Smooth muscle cell (in vitro differentiated cells): ENCODE measurements around the gene RPRM. TPM values are rescaled to one million over a fixed set of nuclear protein-coding genes. Genes with fewer than 3 reads are reported as not detected.
"Not testable (repeated sequence)": the region's sequence is repeated elsewhere in the genome, so short reads cannot be mapped to it uniquely, and the experiment has no call there.

Experiments used
- DNase-seq: peaks from one replicate; lab custom pipeline; 2025; ENCODE audit not compliant: unreplicated experiment; lab: John Stamatoyannopoulos, UW
- H2AFZ ChIP-seq: fragments of 200-600 bp; sonication (generic); 2 replicates; pipeline ENCODE4 v1.6.0; 2016; ENCODE audit warnings: antibody characterized with exemption, low read depth, mild to moderate bottlenecking
- H3F3A ChIP-seq: fragments of 200-600 bp; sonication (generic); 2 replicates; pipeline ENCODE4 v1.6.0; 2017; ENCODE audit warnings: antibody characterized with exemption, low read depth
- H3K27ac ChIP-seq: fragments of 200-600 bp; sonication (generic); 2 replicates; pipeline ENCODE4 v1.5.1; 2016; ENCODE audit warnings: low read depth, mild to moderate bottlenecking
- H3K27me3 ChIP-seq: fragments of 200-600 bp; sonication (generic); 2 replicates; pipeline ENCODE4 v1.6.1; 2016; ENCODE audit warnings: low read depth, mild to moderate bottlenecking
- H3K36me3 ChIP-seq: fragments of 200-600 bp; sonication (generic); 2 replicates; pipeline ENCODE4 v1.5.1; 2016; ENCODE audit warnings: low read depth
- H3K4me1 ChIP-seq: fragments of 200-600 bp; sonication (generic); 2 replicates; pipeline ENCODE4 v1.5.1; 2016; ENCODE audit warnings: low read depth
- H3K4me2 ChIP-seq: fragments of 200-600 bp; sonication (generic); 2 replicates; pipeline ENCODE4 v1.6.0; 2016; ENCODE audit warnings: mild to moderate bottlenecking
- H3K4me3 ChIP-seq: fragments of 200-600 bp; sonication (generic); 2 replicates; pipeline ENCODE4 v1.5.1; 2016; ENCODE audit warnings: mild to moderate bottlenecking
- H3K79me2 ChIP-seq: fragments of 200-600 bp; sonication (generic); 2 replicates; pipeline ENCODE4 v1.6.0; 2016; ENCODE audit warnings: low read depth, mild to moderate bottlenecking
- H3K9ac ChIP-seq: fragments of 200-600 bp; sonication (generic); 2 replicates; pipeline ENCODE4 v1.6.0; 2016; ENCODE audit warnings: low read depth
- H3K9me3 ChIP-seq: fragments of 200-600 bp; sonication (generic); replicated peaks from 2 replicates; pipeline ENCODE4 v1.5.1; 2016; ENCODE audit warnings: low read depth
- H4K20me1 ChIP-seq: fragments of 200-600 bp; sonication (generic); 2 replicates; pipeline ENCODE4 v1.6.0; 2016; ENCODE audit warnings: low read depth
- WGBS: methylation state at CpG from one replicate; pipeline ENCODE4 v1.1.7; 2016; ENCODE audit warnings: low lambda C conversion rate; 5-methylcytosine and 5-hydroxymethylcytosine counted together
- polyA plus RNA-seq: library from polyadenylated mRNA; unstranded; fragments of >200 nt; fragmentation: Nextera tagmentation; extraction: Ambion mirVana; gene quantifications from 2 replicates; pipeline ENCODE4 v1.2.1, GENCODE V29; 2016
- total RNA-seq: library from RNA; depleted of rRNA; stranded (reverse); fragments of >200 nt; gene quantifications from 2 replicates; pipeline ENCODE4 v1.2.3, GENCODE V29; 2014
- TF ChIP-seq, protein P1 (sequence below): fragments of 200-600 bp; sonication (generic); IDR thresholded peaks from 2 replicates; pipeline ENCODE4 v1.5.1; 2017; ENCODE audit warnings: borderline replicate concordance, mild to moderate bottlenecking, antibody characterized with exemption; ENCODE audit not compliant: insufficient read depth, poor library complexity, severe bottlenecking

Gene RPRM
- total and polyA plus RNA-seq, 2 experiments from 2014 or later, result 0.13 TPM; not detected in 1

- 91% methylated on average over 4 of the region's 4 CpGs for WGBS
- H3K4me2 ChIP-seq, result no peak overlapping the region
- H3K9ac ChIP-seq, result no peak overlapping the region
- H3K4me1 ChIP-seq, result no peaks in the 10 kb centered on the region
- peaks cover 4% of the 10 kb centered on the region for H3K9me3 ChIP-seq
- H4K20me1 ChIP-seq, result no peaks in the 10 kb centered on the region
- no peak for DNase-seq
- no peak overlapping the region for H2AFZ ChIP-seq
- no peaks in the 10 kb centered on the region for H3K27me3 ChIP-seq
- H3K4me3 ChIP-seq, result no peak overlapping the region
- no peaks in the 10 kb centered on the region for H3K36me3 ChIP-seq
- H3F3A ChIP-seq, result no peaks in the 10 kb centered on the region
- H3K27ac ChIP-seq, result no peak overlapping the region
- TF ChIP-seq, protein P1, sequence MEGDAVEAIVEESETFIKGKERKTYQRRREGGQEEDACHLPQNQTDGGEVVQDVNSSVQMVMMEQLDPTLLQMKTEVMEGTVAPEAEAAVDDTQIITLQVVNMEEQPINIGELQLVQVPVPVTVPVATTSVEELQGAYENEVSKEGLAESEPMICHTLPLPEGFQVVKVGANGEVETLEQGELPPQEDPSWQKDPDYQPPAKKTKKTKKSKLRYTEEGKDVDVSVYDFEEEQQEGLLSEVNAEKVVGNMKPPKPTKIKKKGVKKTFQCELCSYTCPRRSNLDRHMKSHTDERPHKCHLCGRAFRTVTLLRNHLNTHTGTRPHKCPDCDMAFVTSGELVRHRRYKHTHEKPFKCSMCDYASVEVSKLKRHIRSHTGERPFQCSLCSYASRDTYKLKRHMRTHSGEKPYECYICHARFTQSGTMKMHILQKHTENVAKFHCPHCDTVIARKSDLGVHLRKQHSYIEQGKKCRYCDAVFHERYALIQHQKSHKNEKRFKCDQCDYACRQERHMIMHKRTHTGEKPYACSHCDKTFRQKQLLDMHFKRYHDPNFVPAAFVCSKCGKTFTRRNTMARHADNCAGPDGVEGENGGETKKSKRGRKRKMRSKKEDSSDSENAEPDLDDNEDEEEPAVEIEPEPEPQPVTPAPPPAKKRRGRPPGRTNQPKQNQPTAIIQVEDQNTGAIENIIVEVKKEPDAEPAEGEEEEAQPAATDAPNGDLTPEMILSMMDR, result no peak
- no peaks in the 10 kb centered on the region for H3K79me2 ChIP-seq
Measured at GRCh38 chr2:153510996-153511395, 32.4 kb upstream of the RPRM start.

DNA sequence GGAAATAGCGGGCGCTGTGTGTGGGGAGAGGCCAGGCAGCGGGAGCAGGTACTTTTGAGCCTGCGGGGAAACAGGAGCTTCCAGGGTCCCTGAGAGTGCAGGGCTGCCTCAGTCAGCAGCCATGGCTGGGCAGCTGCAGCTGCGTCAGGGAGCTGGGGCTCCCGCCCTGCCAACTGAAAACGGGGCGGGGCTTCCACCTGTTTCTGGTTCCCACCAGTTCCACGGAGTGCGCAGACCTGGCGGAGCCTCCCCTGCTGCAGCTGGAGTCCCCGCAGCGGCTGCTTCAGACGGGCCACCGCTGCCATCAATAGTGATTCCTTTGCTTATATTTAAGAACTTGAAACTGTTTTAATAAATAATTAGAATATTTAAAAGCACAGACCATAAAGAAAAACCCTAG, 30.6 kb upstream of the RPRM start:
- DNase-seq, result no peak
- 75% methylated on average over 15 of the region's 15 CpGs for WGBS

DNA sequence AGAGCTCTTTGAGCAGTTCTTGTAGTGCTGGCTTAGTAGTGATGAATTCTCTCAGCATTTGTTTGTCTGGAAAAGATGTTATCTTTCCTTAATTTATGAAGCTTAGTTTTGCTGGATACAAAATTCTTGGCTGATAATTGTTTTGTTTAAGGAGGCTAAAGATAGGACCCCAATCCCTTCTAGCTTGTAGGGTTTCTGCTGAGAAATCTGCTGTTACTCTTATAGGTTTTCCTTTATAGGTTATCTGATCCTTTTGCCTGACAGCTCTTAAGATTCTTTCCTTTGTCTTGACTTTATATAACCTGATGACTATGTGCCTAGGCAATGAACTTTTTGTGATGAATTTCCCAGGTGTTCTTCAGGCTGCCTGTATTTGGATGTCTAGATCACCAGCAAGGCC, 27.9 kb upstream of the RPRM start:
- H3K9ac ChIP-seq, H3K27me3 ChIP-seq, H4K20me1 ChIP-seq: not testable (repeated sequence)

More for the DNA sequence above, 30.6 kb upstream of the RPRM start:
- H3F3A ChIP-seq, result no peaks in the 10 kb centered on the region
- H3K27ac ChIP-seq, result no peak overlapping the region
- no peak overlapping the region for H3K4me2 ChIP-seq
- H4K20me1 ChIP-seq, result no peaks in the 10 kb centered on the region
- H3K9ac ChIP-seq, result no peak overlapping the region
- no peaks in the 10 kb centered on the region for H3K27me3 ChIP-seq
- H3K4me3 ChIP-seq, result no peak overlapping the region
- peaks cover 4% of the 10 kb centered on the region for H3K9me3 ChIP-seq
- no peaks in the 10 kb centered on the region for H3K36me3 ChIP-seq
- no peaks in the 10 kb centered on the region for H3K4me1 ChIP-seq
- no peak overlapping the region for H2AFZ ChIP-seq
- H3K79me2 ChIP-seq, result no peaks in the 10 kb centered on the region
- TF ChIP-seq, protein P1, result no peak

GRCh38 chr2:153499439-153499838, 20.9 kb upstream of the RPRM start:
- H3F3A ChIP-seq, result no peaks in the 10 kb centered on the region
- H3K4me1 ChIP-seq, result no peaks in the 10 kb centered on the region
- H4K20me1 ChIP-seq, result no peaks in the 10 kb centered on the region
- no peaks in the 10 kb centered on the region for H3K9me3 ChIP-seq
- no peak overlapping the region for H3K4me2 ChIP-seq
- TF ChIP-seq, protein P1, result no peak
- H3K27ac ChIP-seq, result no peak overlapping the region
- no peak overlapping the region for H3K9ac ChIP-seq
- H2AFZ ChIP-seq, result no peak overlapping the region
- 92% methylated on average over 5 of the region's 5 CpGs for WGBS
- no peaks in the 10 kb centered on the region for H3K36me3 ChIP-seq
- no peaks in the 10 kb centered on the region for H3K27me3 ChIP-seq
- no peak for DNase-seq
- no peaks in the 10 kb centered on the region for H3K79me2 ChIP-seq
- no peak overlapping the region for H3K4me3 ChIP-seq

More for the DNA sequence above, 27.9 kb upstream of the RPRM start:
- not testable (repeated sequence) for H3F3A ChIP-seq, H3K79me2 ChIP-seq, H2AFZ ChIP-seq, H3K9me3 ChIP-seq, H3K27ac ChIP-seq, H3K4me3 ChIP-seq, H3K36me3 ChIP-seq, H3K4me1 ChIP-seq, DNase-seq, H3K4me2 ChIP-seq
